GM20431 (cell line): ENCODE measurements around the gene CYP51A1.
"Not testable (repeated sequence)": the region's sequence is repeated elsewhere in the genome, so short reads cannot be mapped to it uniquely, and the experiment has no call there.

Source experiments
- in situ Hi-C: fragments of 300-500 bp; cut with MseI, MboI; formaldehyde crosslinking; loops from one replicate; pipeline ENCODE4 v1.15.0; 2020; ENCODE audit warnings: low sequenced_read_pairs; ENCODE audit not compliant: unreplicated experiment

CYP51A1 gene

GRCh38 chr7:92134271-92135051 is at the start of gene CYP51A1:
CYP51A1 (minus strand) TSS chr7:92134477; CDS start chr7:92134364, 113 bp downstream.
- in situ Hi-C loops = no loop called here

GRCh38 chr7:92178928-92179924 is 44.9 kb upstream of the CYP51A1 start, which contains the start of gene LRRD1:
LRRD1 (minus strand) TSS chr7:92179142; CDS start chr7:92165202, 13,940 bp downstream.
- in situ Hi-C loops = no loop called here

GRCh38 chr7:92177362-92177761 is 43.1 kb upstream of the CYP51A1 start:
- in situ Hi-C loops = no loop called here

- in situ Hi-C loops = not testable (repeated sequence)
These were observed 35.3 kb upstream of the CYP51A1 start for GRCh38 chr7:92169529-92169928.

GRCh38 chr7:92161271-92161670 is 27.0 kb upstream of the CYP51A1 start:
- in situ Hi-C loops = no loop called here

- in situ Hi-C loops = no loop called here
These were observed 24.6 kb upstream of the CYP51A1 start for GRCh38 chr7:92158660-92159575.

- in situ Hi-C loops = no loop called here
These were observed 22.7 kb upstream of the CYP51A1 start for GRCh38 chr7:92156990-92157389.

- in situ Hi-C loops = no loop called here
These were observed 20.9 kb upstream of the CYP51A1 start for GRCh38 chr7:92155108-92155739.

- in situ Hi-C loops = no loop called here
These were observed 16.3 kb upstream of the CYP51A1 start for GRCh38 chr7:92150450-92151017.

GRCh38 chr7:92149736-92150239 is 15.5 kb upstream of the CYP51A1 start:
- in situ Hi-C loops = no loop called here

- in situ Hi-C loops = not testable (repeated sequence)
These were observed 9.1 kb upstream of the CYP51A1 start for GRCh38 chr7:92143192-92143880.

GRCh38 chr7:92142791-92143190 is 8.5 kb upstream of the CYP51A1 start:
- in situ Hi-C loops = not testable (repeated sequence)

- in situ Hi-C loops = no loop called here
These were observed 6.9 kb upstream of the CYP51A1 start for GRCh38 chr7:92141161-92141560.

- in situ Hi-C loops = no loop called here
These were observed 3.3 kb upstream of the CYP51A1 start for GRCh38 chr7:92137557-92137956.

GRCh38 chr7:92135052-92135889 is 994 bp upstream of the CYP51A1 start:
- in situ Hi-C loops = no loop called here

GRCh38 chr7:92133737-92134270 is 473 bp downstream of the CYP51A1 start:
- in situ Hi-C loops = no loop called here

GRCh38 chr7:92133133-92133736 is 1.0 kb downstream of the CYP51A1 start:
- in situ Hi-C loops = no loop called here
